ENCODE data around the gene TRIO.
A peak's percentile ranks its signal among the peaks of the same experiment; 100 is the strongest.

The TRIO gene

DNA sequence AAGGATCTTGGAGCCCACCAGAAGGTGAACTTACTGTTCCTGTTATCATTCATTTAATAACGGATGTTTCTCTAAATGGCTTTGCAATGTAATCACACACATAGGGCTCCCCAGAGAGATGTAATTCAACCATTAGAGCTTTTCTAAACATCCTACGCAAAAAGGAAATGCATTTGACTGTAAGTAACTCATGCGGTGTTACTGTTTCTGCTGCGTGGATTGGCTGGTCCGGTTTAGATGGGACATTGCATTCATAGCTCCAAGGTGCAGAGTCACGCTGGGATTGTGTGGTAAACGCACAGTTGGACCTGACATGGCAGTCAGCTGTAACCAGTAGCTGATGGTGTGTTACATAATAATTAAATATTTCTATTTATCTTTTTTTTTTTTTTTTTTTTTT lies 252.9 kb downstream of the TRIO start:
- no peak for DNase-seq

DNA sequence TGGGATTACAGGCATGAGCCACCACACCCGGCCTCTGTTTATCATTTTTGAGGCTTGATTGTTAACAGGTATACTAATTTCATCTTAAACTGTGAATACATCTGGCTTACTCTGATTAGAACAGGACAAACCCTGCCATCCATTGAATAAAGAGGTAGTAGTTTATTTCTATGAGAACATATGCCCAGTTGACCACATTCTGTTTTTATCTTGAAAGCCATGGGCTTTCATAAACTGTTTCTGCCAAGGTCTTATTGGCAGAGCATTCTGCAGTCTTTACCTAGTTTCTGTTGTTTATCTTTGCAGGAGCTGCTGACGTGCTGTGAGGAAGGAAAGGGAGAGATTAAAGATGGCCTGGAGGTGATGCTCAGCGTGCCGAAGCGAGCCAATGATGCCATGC lies 253.6 kb downstream of the TRIO start:
- DNase-seq: no peak

- peak; percentile 75 for DNase-seq
Observed at GRCh38 chr5:14397717-14398116, 254.6 kb downstream of the TRIO start.

DNA sequence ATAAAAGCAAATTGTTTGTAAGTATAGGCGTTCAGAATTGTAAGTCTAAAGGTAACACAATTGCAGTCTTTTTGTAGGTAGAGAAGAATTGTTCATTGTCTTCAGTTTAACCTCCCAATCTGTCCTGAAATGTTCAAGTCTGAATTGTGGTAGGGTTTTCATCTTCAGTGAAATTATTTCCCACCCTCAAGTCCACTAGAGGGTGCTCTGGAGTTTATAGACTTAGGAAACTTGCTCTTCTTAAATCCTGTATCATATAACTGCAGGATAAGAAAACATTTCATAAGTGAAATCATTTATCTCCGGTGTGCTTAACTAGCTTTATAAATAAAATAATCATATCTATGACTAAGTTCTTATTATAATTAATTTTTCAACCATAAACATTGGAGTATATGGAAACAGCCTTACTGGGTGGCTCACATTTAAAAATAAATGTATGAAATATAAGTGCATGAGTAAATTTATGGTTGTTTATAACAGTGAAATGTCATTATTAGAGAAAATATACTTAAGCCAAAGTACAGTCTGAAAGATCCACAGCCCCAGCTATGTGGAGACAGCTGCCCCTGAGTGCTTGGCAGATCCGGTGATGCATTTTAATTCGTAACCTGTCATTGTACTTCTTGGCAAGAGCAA lies 256.0 kb downstream of the TRIO start:
- peak; percentile 71 for DNase-seq

DNA sequence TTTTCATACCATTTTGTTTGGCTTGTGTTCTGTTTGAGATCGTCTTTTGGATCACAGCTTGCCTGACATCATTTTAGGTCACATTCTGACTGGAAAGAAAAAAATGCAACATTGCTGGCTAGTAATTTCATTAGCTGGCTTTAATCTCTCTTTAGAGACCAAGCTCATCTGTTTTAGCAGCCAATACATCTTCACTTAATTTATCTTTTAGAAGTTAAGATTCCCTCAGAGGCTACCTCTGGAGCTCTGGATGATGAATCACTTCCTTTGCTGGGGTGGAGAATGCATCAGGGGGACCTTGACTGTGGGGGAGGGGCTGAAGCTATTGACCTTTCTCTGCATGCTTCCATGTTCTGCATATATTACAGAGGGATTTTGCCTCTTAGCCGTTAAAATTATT lies 256.9 kb downstream of the TRIO start:
- peak; percentile 81 for DNase-seq

- DNase-seq: no peak
Observed at GRCh38 chr5:14400611-14401010, 257.5 kb downstream of the TRIO start.

DNA sequence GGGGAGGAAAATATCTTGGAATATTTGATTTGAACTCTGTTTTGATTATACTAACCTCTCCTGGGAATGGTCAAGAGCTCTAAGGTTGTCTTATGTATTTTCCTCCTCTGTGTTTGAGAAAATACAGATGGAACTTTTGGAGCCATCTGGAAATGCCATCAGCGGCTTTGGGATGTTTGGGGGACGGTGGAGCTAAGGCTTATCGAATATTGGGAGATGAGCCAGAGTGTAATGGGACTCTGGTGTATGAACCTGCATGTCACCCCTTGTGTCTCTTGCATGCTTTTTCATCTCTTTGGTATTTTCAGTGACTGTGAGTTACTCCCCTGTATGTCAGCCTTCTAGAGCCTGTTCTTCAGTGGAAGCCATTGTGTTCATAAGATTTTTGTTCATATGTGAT lies 258.5 kb downstream of the TRIO start:
- no peak for DNase-seq

DNA sequence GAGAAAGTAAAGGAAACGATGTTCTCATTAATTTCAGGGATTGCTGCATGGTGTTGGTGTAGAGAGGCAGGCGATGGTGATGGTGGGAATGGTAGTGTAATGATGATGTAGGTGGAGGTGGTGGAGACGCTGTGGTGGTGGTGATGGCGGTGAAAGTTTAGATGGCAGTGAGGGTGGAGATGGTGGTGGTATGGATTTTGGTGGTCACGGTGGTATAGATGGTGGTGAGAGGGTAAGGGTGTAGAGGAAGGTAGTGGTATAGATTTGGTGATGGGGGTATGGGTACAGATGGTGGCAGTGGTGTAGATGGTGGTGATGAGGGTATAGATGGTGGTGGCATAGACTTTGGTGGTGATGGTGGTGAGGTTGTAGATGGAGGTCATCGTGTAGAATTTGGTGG lies 259.3 kb downstream of the TRIO start:
- no peak for DNase-seq

DNA sequence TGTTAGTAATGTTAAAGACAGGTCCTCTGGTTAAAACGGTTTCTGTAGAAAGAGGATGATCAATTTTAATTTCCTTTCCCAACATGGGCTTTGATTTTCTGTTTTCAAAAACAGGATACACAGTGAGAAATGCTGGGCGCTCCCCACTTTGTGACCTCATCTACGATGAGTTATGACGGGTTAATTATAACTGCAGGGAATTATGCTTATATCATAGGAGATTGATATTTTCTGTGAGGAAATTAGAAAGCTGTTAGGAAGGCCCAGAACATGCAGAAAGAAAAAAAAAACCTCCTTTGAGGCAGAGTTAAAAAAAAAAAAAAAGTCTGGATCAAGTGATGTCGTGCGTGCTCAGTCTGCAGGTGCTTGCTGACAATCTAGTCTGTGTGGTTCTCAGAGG lies 261.6 kb downstream of the TRIO start:
- no peak for DNase-seq

DNA sequence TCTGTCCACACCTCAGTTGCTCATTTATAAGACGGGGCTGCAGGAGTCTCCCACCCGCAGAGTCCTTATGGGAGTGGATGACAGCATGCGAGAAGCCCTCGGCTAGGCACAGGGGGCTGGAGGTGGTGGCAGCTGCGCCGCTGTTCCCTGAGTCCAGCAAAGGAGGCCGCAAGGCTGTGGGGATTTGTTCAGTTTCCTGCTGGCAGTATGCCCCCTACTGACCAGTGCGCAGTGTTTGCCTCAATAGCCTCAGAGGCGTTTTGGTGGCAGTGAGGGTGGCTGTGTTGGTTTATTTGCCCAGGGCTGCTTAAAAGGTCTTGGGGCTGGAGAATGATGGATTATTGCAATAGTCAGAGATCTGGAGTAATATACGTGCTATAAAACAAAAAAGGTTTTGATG lies 262.1 kb downstream of the TRIO start:
- DNase-seq: no peak

- DNase-seq: no peak
Observed at GRCh38 chr5:14405706-14406553, 262.8 kb downstream of the TRIO start.

- peak; percentile 88 for DNase-seq
Observed at GRCh38 chr5:14406554-14406849, 263.4 kb downstream of the TRIO start.

GRCh38 chr5:14407051-14407450 lies 263.9 kb downstream of the TRIO start:
- no peak for DNase-seq

DNA sequence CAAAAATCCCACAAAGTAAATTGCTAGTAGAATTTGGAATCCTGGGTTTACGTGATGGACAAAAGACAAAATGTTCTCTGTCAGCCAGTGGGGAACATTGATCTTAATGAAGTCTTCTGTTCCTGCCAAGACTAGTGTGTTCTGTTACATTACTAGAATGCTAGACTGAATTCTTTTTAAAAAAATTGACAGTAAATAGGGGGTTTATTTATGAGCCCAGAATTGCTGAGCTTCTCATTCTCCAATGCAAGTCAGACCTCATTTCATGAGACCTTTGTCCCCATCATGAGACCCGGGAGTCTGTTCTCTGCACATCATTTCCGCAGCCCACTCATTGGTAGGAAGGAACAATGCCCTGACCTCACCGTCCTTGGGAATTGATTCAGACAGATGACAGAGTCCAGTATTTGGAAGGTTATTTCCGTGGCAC lies 264.6 kb downstream of the TRIO start:
- no peak for DNase-seq

DNA sequence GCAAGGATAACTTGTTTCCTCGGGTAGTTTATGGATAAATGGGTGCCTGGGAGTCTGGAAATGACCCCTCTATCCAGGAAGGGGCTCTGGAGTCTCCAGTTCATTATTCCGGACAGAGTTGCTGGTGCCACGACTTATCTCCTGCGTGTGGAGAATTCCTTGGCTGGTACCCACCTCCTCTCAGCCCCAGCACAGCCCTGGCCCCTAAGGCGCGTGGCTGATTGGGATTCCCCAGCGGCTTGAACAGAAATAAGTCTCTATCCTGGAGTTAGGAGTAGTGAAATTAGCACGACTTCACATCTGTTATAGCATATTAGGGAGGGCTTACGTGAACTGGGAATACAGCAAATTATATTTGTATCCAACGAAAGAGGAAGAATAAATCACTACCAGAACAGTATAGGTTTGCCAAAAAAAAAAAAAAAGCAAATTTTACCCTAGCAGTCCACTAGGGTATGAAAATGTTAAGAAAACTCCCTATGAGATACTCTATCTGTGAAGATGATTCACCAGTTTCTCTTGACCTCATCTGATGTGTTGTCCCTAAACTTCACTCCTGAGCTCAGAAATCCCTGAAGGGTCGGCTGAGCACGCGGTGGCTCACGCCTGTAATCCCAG lies 265.9 kb downstream of the TRIO start:
- DNase-seq: peak; percentile 46

DNA sequence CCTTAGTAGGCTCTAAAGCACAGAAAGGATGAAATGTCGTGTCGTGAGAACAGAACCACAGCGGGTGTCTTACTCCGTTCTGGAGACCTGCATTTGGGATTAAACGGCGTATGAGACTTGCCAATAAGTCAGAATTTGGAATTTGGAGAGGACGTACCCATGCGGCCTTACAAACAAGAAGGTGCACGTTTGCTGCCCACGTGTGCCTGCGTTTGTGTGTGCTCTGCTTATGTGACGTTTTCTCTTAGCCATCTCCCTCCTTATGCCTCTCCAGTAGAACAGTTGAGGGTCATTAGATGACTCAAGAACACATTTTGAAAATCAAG lies 266.9 kb downstream of the TRIO start:
- no peak for DNase-seq

- DNase-seq: no peak
Observed at GRCh38 chr5:14410394-14411201, 267.5 kb downstream of the TRIO start.

DNA sequence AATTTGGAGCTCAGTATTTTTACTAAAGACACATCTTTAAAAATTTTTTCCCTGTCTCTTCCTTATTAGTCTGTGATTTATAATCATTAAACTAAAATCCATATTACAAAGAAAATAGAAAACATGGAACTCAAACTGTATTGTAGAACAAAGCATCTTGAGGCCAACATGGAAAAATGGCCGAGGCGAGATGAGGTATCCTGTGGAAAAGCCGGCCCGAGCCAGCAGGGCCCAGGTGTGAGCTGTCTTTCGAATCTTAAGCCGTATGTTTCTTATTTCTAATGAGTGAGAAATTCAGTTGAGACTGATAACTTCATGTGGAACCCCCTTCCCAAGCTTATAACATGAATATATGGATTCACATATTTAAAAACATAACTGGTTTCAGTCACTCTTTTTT lies 268.1 kb downstream of the TRIO start:
- no peak for DNase-seq

DNA sequence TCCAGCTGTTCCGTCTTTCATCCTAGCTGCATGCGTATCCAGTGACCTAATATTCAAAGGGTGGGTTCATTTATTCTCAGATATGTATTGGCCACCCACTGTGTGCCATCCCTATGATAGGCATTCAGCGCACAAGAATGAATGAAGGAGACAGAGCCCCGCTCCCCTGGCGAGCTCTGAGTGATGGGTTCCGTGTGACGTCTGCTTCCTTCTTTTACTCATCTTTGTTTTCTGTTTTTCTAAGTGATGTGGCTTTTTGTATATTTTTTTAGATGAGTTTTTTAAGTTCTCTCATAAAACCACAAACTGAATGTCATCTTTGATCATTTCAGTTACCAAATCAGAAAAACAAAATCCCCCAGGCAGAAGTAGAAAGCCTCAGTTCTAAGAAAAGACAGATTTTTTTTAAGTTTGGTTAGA lies 270.2 kb downstream of the TRIO start:
- peak; percentile 88 for DNase-seq

DNA sequence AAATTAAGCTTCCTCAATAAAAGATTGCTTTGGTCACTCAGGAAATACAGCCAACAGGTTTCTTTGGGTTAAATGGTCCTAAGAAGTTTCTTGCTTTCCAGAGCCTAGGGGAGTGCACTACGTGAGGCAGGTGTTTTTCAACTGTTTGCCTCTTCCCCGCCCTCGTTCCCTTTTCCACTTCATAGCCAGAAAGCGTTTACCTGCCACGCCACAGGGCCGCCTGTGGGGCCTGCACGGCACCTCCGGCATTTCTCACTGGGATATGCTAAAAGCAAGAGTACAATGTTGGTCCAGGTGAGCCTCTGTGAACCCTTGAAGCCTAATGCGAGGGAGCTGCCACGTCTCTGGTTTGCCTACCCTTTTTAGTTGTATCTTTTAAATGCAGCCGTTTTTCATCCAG lies 270.9 kb downstream of the TRIO start:
- DNase-seq: no peak

DNA sequence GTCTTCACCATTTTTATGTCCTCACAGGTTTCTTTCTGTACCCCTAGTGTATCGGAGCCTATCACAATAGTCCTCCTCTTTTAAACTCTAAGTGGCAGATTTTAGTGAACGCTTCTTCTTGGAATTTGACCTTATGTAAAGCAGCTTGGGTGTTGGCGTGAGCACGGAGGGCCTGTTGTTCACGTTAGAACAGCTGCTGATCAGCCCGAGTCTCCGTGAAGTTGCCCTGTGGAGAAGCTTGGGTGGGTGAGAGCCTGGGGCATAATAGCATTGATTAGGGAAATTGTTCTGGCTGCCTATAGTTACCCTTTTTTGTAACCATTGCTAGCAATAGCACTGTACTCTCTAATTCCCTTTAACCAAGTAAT lies 271.5 kb downstream of the TRIO start:
- no peak for DNase-seq

- peak; percentile 56 for DNase-seq
Observed at GRCh38 chr5:14415024-14415697, 272.0 kb downstream of the TRIO start.

GRCh38 chr5:14415698-14416074 lies 272.5 kb downstream of the TRIO start:
- DNase-seq: no peak
